OCI-LY1 (cell line): ENCODE results near the gene TUBG1.

Experiments used
- EZH2 ChIP-seq: fragments of 200-600 bp; sonication (generic), shearing (Covaris generic); IDR thresholded peaks from 2 replicates; pipeline ENCODE4 v1.8.0; 2017; ENCODE audit warnings: borderline replicate concordance, mixed run types, mild to moderate bottlenecking, antibody characterized with exemption, low read length, moderate library complexity, mixed read lengths
- TF ChIP-seq, protein P1 (sequence below): fragments of 200-600 bp; sonication (generic), shearing (Covaris generic); IDR thresholded peaks from 2 replicates; pipeline ENCODE4 v1.5.1; 2017; ENCODE audit warnings: mild to moderate bottlenecking, antibody characterized with exemption, low read length, moderate library complexity, mixed read lengths

DNA sequence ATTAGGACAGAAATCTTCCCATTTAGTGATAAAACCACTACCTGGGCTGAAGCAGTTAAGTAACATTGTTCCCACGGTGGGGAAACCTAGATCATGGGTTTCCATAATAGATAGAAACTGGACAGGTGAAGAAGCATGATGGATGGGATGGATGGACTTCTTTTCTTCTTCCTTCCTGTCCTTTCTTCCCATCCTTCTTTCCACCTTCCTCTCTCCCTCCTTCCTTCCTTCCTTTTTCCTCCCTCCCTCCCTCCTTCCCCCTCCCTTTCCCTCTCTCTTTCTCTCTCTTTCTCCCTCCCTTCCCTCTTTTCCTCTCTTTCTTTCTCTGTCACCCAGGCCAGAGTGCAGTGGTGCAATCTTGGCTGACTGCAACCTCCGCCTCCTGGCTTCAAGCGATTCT lies 35.0 kb upstream of the TUBG1 start:
- TF ChIP-seq, protein P1, sequence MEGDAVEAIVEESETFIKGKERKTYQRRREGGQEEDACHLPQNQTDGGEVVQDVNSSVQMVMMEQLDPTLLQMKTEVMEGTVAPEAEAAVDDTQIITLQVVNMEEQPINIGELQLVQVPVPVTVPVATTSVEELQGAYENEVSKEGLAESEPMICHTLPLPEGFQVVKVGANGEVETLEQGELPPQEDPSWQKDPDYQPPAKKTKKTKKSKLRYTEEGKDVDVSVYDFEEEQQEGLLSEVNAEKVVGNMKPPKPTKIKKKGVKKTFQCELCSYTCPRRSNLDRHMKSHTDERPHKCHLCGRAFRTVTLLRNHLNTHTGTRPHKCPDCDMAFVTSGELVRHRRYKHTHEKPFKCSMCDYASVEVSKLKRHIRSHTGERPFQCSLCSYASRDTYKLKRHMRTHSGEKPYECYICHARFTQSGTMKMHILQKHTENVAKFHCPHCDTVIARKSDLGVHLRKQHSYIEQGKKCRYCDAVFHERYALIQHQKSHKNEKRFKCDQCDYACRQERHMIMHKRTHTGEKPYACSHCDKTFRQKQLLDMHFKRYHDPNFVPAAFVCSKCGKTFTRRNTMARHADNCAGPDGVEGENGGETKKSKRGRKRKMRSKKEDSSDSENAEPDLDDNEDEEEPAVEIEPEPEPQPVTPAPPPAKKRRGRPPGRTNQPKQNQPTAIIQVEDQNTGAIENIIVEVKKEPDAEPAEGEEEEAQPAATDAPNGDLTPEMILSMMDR = no peak
- no peak for TF ChIP-seq EZH2
